ENCODE data around the gene ALKBH1.
"Not testable (repeated sequence)": the region's sequence is repeated elsewhere in the genome, so short reads cannot be mapped to it uniquely, and the experiment has no call there.

ALKBH1 gene

DNA sequence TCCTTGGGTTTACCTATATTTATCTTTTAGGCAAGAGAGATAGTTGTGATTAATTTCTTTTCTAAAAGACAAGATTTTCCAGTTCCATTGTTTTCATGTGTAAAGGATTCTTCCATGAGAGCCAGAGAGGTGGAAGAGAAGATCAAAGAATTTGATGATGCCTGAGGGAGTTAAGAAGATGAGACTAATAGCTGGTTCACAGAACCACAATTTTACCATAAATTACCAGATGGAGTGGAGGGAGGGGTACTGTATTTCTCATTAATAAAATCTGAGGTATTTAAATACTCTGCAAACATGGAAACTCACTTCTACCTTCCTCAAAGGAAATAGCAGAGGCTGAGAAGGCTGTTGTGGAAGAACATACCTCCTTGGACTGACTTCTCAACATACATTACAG lies 34.6 kb downstream of the ALKBH1 start:
- no peak for DNase-seq

DNA sequence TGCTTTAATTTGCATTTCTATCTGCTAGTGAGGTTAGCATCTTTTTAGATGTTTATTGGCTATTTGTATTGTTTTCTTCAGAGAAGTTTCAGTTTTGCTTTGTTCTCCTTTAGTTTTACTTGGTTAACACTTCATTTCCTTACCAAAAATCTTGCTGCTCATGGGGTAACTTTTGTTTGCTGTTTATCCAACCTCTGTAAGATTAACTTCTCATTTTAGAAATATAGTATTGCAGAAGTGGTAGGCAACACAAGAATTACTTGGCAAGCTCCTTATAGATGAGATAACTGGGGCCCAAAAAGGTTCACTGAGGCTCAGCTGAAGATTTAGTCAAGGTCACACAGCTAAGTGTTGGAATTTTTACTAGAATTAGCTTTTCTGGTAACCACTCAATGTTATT lies 40.5 kb downstream of the ALKBH1 start:
- no peak for DNase-seq

- no peak for DNase-seq
Observed at GRCh38 chr14:77663293-77663692, 44.5 kb downstream of the ALKBH1 start.

DNA sequence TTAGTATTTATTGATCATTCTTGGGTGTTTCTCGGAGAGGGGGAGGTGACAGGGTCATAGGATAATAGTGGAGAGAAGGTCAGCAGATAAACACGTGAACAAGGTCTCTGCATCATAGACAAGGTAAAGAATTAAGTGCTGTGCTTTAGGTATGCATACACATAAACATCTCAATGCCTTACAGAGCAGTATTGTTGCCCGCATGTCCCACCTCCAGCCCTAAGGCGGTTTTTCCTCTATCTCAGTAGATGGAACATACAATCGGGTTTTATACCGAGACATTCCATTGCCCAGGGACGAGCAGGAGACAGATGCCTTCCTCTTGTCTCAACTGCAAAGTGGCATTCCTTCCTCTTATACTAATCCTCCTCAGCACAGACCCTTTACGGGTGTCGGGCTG lies 46.3 kb downstream of the ALKBH1 start:
- DNase-seq: not testable (repeated sequence)

GRCh38 chr14:77660754-77661153 lies 47.1 kb downstream of the ALKBH1 start:
- no peak for DNase-seq

DNA sequence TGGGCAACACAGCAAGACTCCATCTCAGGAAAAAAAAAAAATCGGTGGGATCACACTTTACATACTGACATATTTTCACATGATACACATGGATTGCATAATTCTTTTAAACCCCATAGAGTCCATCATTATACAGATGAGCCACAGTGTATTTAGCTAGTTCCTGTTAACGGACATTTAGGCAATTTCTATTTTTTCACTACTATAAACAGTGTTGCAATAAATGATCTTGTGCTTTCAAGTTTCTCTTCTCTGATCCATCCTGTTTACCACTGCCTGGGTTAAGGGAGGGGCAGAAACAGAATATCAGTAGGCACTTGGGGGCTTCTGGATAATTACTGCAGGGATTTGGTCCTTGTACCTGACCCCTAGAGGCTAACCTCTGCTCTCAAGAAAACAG lies 48.0 kb downstream of the ALKBH1 start:
- DNase-seq: no peak

DNA sequence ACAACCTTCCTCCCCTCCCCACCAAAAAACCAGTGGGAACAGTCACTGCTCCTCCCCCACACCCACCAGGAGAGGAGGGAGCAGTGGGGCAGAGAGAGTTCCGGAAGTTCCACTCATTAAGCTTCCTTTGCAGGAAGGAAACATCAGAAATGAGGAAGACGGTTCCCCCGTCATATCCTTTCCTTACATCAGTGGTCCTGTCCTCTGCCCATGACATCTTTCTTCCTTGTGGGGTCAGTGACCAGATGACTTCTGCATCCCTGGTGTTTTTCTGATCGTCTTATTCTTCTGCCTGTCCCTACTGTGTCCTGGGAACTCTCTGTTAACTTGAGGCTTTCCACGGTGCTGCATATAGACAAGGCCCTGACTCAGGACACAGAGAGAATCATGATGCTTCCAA lies 50.5 kb downstream of the ALKBH1 start:
- DNase-seq: no peak

GRCh38 chr14:77654001-77654441 lies 53.8 kb downstream of the ALKBH1 start:
- no peak for DNase-seq

DNA sequence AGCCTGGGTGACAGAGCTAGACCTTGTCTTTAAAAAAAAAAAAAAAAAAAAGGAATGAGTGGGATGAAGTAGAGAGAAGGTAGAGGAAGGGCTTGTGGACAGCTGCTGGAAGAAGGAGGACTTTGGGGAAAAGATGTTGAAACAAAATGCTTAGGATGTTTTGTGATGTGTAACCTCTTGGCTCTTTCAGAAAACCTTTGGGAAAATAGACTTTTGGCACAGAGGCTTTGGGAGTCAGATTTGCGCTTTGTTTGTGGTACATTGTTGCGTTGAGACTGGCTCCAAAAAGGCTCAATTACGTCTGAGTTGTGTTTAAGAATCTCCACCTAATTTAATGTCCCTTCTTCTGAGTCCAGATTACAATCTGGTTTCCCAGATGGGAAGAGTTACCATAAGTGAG lies 58.5 kb downstream of the ALKBH1 start:
- no peak for DNase-seq

DNA sequence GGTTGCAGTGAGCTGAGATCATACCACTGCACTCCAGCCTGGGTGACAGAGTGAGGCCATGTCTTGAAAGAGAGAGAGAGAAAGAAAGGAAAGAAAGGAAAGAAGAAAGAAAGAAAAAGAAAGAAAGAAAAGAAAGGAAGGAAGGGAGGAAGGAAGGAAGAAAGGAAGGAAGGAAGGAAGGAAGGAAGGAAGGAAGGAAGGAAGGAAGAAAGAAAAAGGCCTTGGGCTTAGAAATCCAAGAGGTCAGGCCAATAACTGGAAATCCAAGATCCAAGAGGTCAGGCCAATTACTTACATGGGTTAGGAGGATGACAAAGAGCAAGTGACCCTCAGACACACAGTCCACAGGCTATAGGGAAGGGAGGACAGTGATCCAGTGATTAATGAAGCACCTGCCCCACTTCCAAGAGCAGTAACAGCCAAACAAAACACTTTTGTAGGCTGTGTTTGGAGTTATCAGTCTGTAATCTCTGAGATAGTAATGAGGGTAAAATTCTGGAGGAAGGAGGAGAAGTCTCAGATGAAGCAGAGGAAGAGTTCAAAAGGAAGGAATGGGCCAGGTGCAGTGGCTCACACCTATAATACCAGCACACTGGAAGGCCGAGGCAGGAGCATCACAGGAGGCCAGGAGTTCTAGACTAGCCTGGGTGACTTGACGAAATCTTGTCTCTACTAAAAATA lies 59.2 kb downstream of the ALKBH1 start:
- no peak for DNase-seq

DNA sequence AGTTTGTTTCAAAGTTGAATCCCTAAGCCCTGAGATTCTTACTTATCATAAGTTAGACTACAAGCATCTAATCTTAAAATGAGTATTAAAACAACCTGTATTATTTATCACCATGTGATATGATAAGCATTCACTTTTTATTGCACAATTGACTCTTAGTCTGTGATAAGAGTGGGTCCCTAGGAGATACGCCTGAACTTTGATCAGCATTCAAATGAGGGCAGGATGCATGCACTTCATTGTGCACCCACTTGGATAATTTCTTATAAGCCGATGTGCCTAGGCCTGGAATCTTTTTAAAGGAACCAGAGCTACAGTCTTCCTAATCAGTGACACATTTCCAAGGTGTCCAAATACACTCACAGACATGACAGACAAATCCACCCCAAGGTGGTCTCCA lies 60.0 kb downstream of the ALKBH1 start:
- no peak for DNase-seq

DNA sequence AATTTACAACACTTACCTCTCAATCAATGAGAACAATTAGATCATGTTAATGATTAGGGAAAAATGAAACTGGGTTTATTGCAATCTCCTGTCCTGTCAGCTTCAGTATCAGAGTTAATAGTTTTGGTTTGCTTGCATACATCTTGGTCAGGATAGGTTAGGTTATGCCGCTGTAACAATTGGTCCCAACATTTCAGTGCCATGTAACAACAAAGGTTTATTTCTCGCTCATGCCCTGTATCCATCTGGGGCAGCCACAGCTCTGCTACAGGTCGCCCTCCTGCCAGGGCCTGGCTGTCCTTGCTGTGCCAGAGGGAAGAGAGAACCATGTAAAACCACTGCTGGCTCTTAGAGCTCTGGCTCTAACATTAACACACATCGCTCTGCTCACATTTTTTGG lies 60.9 kb downstream of the ALKBH1 start:
- DNase-seq: no peak

- DNase-seq: no peak
Observed at GRCh38 chr14:77645520-77646230, 62.1 kb downstream of the ALKBH1 start.

- no peak for DNase-seq
Observed at GRCh38 chr14:77642407-77642806, 65.4 kb downstream of the ALKBH1 start.

DNA sequence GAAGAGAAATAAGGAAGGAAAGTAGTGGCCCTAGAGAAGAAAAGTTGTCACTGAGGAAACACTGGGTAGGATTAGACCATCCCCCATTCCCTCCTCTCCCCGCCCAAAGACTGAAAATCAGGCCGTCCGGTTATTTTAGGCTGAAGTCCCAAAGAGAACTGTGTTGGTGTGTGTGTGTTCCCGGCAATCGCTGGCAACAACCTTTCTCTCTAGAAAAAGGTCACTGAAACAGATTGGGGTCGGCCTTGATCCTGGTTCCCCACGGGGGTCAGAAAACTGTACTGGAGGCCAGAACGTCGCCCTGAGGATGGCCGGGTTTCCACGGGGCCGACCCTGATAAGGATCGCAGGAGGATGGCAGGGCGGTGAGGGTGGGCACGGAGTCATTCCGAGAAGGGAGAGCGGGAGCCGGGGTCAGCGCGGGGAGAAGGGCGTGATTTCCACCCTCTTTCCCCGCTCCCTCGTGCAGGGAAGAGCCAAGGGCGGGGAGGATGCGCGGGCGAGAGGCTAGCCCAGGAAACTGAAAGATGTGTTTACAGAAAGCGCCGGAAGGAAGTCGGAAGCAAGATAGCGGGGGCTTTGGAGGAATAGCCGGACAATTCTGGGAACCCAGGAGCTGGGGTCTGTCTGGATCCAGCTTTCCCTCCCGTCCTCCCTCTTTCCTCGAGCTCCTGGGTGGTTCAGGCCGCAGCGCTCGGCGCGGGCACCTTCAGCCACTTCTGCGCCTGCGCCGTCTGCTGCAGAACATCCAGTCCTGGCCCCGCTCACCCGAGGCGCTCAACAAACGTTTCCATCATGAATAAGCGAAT lies 66.1 kb downstream of the ALKBH1 start:
- DNase-seq: peak; percentile 39

- no peak for DNase-seq
Observed at GRCh38 chr14:77640756-77641533, 66.9 kb downstream of the ALKBH1 start.

GRCh38 chr14:77638771-77639171 lies 69.1 kb downstream of the ALKBH1 start:
- DNase-seq: no peak

GRCh38 chr14:77635869-77636268 lies 72.0 kb downstream of the ALKBH1 start:
- DNase-seq: not testable (repeated sequence)

- DNase-seq: not testable (repeated sequence)
Observed at GRCh38 chr14:77635466-77635865, 72.4 kb downstream of the ALKBH1 start.

- no peak for DNase-seq
Observed at GRCh38 chr14:77630111-77630510, 77.7 kb downstream of the ALKBH1 start.

- no peak for DNase-seq
Observed at GRCh38 chr14:77625360-77625759, 82.5 kb downstream of the ALKBH1 start.

DNA sequence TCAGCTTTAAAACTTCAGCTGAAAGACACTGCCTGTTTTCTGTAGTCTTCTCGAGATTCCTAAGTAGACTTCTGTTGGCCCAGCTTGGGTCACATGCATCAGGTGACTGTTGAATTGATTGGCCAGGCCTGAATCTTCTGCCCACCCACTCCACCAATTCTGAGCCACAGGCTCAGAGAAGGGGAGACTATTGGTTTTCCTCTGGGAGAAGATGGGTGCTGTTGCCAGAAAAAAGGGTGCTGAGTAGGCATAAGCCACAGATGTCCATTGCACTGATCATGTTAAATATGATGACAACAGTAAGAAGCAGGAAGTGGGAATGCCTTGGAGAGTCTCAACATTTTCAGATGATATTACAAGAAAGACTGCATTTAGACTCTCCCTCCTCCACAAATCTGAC lies 84.6 kb downstream of the ALKBH1 start:
- DNase-seq: no peak

Data from activated T-cell treated with anti-CD3 and anti-CD28 coated beads for 4 hours (primary cell).